T1000 (cell line): ENCODE measurements around the gene F7.
"Not testable (repeated sequence)": the region's sequence is repeated elsewhere in the genome, so short reads cannot be mapped to it uniquely, and the experiment has no call there.

Source experiments
- DNase-seq: peaks from one replicate; lab custom pipeline; 2025; ENCODE audit warnings: mixed read lengths; lab: John Stamatoyannopoulos, UW

The F7 gene

GRCh38 chr13:113153810-113154748 lies 48.5 kb downstream of the F7 start:
- DNase-seq: peak; percentile 78

GRCh38 chr13:113155201-113155600 lies 49.6 kb downstream of the F7 start:
- DNase-seq: no peak

GRCh38 chr13:113155982-113156655 lies 50.5 kb downstream of the F7 start:
- no peak for DNase-seq

GRCh38 chr13:113157206-113157928 lies 51.8 kb downstream of the F7 start:
- DNase-seq: no peak

GRCh38 chr13:113157929-113158747 lies 52.5 kb downstream of the F7 start, which contains the start of gene PROZ:
Gene PROZ (plus strand): TSS chr13:113158648. CDS start chr13:113158661, 13 bp downstream.
- DNase-seq: no peak

GRCh38 chr13:113158946-113159345 lies 53.4 kb downstream of the F7 start:
- no peak for DNase-seq

GRCh38 chr13:113159701-113160100 lies 54.1 kb downstream of the F7 start:
- no peak for DNase-seq

GRCh38 chr13:113160983-113161382 lies 55.4 kb downstream of the F7 start:
- DNase-seq: no peak

- no peak for DNase-seq
Measured at GRCh38 chr13:113161433-113161832, 55.8 kb downstream of the F7 start.

GRCh38 chr13:113161975-113162374 lies 56.4 kb downstream of the F7 start:
- DNase-seq: not testable (repeated sequence)

GRCh38 chr13:113162783-113163685 lies 57.4 kb downstream of the F7 start:
- DNase-seq: no peak

GRCh38 chr13:113164492-113164891 lies 58.9 kb downstream of the F7 start:
- no peak for DNase-seq

GRCh38 chr13:113166266-113166665 lies 60.7 kb downstream of the F7 start:
- no peak for DNase-seq

- no peak for DNase-seq
Measured at GRCh38 chr13:113166681-113167080, 61.1 kb downstream of the F7 start.

GRCh38 chr13:113167155-113167554 lies 61.6 kb downstream of the F7 start:
- no peak for DNase-seq

GRCh38 chr13:113167575-113167974 lies 62.0 kb downstream of the F7 start:
- no peak for DNase-seq

GRCh38 chr13:113168211-113168610 lies 62.6 kb downstream of the F7 start:
- no peak for DNase-seq

GRCh38 chr13:113169277-113170272 lies 64.0 kb downstream of the F7 start:
- no peak for DNase-seq
